WTC11 (cell line): ENCODE data around the gene SLC1A6.

Source experiments
- AFF4 ChIP-seq: sonication (generic); formaldehyde crosslinking; IDR thresholded peaks from 2 replicates; pipeline ENCODE4 v1.8.1; 2023; ENCODE audit warnings: mild to moderate bottlenecking, missing genetic modification reagents, borderline replicate concordance
- ATF1 ChIP-seq: sonication (generic); formaldehyde crosslinking; IDR thresholded peaks from 2 replicates; pipeline ENCODE4 v1.8.1; 2023; ENCODE audit warnings: mild to moderate bottlenecking, moderate library complexity, missing genetic modification reagents
- CREB1 ChIP-seq: sonication (generic); formaldehyde crosslinking; IDR thresholded peaks from 2 replicates; pipeline ENCODE4 v1.8.0; 2023; ENCODE audit warnings: mild to moderate bottlenecking, missing genetic modification reagents
- E2F5 ChIP-seq: sonication (generic); formaldehyde crosslinking; IDR thresholded peaks from 2 replicates; pipeline ENCODE4 v1.8.1; 2022; ENCODE audit warnings: mild to moderate bottlenecking, moderate library complexity, missing genetic modification reagents
- FOXK1 ChIP-seq: sonication (generic); formaldehyde crosslinking; IDR thresholded peaks from 2 replicates; pipeline ENCODE4 v1.8.0; 2022; ENCODE audit warnings: mild to moderate bottlenecking, moderate library complexity, missing genetic modification reagents
- JUN ChIP-seq: sonication (generic); formaldehyde crosslinking; IDR thresholded peaks from 2 replicates; pipeline ENCODE4 v1.8.0; 2023; ENCODE audit warnings: mild to moderate bottlenecking, missing genetic modification reagents
- MXD4 ChIP-seq: fragments of 250-450 bp; sonication (Bioruptor Pico); IDR thresholded peaks from 2 replicates; pipeline ENCODE4 v1.8.0; 2021; ENCODE audit warnings: mild to moderate bottlenecking, moderate library complexity, borderline replicate concordance
- NFYB ChIP-seq: sonication (generic); formaldehyde crosslinking; conservative IDR thresholded peaks from 2 replicates; pipeline ENCODE4 v1.8.0; 2022; ENCODE audit warnings: low read depth, missing genetic modification reagents
- NR2C2 ChIP-seq: sonication (generic); formaldehyde crosslinking; IDR thresholded peaks from 2 replicates; pipeline ENCODE4 v1.8.0; 2022; ENCODE audit warnings: mild to moderate bottlenecking, missing genetic modification reagents
- TCF7 ChIP-seq: sonication (generic); formaldehyde crosslinking; IDR thresholded peaks from 2 replicates; pipeline ENCODE4 v1.8.0; 2022; ENCODE audit warnings: mild to moderate bottlenecking, low read depth, missing genetic modification reagents, moderate library complexity
- TF ChIP-seq, protein P1 (sequence below): fragments of 200-600 bp; IDR thresholded peaks from 2 replicates; pipeline ENCODE4 v1.8.0; 2022; ENCODE audit warnings: antibody characterized with exemption
- TF ChIP-seq, protein P2 (sequence below): fragments of 250-450 bp; sonication (Bioruptor Pico); IDR thresholded peaks from 2 replicates; pipeline ENCODE4 v2.1.2; 2022; ENCODE audit warnings: mild to moderate bottlenecking, moderate library complexity
- TF ChIP-seq, protein P3 (sequence below): sonication (generic); formaldehyde crosslinking; IDR thresholded peaks from 2 replicates; pipeline ENCODE4 v1.8.1; 2022; ENCODE audit warnings: low read depth, missing genetic modification reagents, borderline replicate concordance
- TF ChIP-seq, protein P4 (sequence below): sonication (generic); formaldehyde crosslinking; IDR thresholded peaks from 2 replicates; pipeline ENCODE4 v1.8.0; 2022; ENCODE audit warnings: mild to moderate bottlenecking, missing genetic modification reagents

- TF ChIP-seq, protein P1, sequence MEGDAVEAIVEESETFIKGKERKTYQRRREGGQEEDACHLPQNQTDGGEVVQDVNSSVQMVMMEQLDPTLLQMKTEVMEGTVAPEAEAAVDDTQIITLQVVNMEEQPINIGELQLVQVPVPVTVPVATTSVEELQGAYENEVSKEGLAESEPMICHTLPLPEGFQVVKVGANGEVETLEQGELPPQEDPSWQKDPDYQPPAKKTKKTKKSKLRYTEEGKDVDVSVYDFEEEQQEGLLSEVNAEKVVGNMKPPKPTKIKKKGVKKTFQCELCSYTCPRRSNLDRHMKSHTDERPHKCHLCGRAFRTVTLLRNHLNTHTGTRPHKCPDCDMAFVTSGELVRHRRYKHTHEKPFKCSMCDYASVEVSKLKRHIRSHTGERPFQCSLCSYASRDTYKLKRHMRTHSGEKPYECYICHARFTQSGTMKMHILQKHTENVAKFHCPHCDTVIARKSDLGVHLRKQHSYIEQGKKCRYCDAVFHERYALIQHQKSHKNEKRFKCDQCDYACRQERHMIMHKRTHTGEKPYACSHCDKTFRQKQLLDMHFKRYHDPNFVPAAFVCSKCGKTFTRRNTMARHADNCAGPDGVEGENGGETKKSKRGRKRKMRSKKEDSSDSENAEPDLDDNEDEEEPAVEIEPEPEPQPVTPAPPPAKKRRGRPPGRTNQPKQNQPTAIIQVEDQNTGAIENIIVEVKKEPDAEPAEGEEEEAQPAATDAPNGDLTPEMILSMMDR = no peak
- no peak for TF ChIP-seq NFYB (CRISPR knock-in tag)
- TF ChIP-seq CREB1 (CRISPR knock-in tag) = no peak
- no peak for TF ChIP-seq JUN (CRISPR knock-in tag)
- TF ChIP-seq TCF7 (CRISPR knock-in tag) = no peak
- TF ChIP-seq, protein P2, sequence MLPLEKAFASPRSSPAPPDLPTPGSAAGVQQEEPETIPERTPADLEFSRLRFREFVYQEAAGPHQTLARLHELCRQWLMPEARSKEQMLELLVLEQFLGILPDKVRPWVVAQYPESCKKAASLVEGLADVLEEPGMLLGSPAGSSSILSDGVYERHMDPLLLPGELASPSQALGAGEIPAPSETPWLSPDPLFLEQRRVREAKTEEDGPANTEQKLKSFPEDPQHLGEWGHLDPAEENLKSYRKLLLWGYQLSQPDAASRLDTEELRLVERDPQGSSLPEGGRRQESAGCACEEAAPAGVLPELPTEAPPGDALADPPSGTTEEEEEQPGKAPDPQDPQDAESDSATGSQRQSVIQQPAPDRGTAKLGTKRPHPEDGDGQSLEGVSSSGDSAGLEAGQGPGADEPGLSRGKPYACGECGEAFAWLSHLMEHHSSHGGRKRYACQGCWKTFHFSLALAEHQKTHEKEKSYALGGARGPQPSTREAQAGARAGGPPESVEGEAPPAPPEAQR (CRISPR knock-in tag) = no peak
- no peak for TF ChIP-seq NR2C2 (CRISPR knock-in tag)
- TF ChIP-seq, protein P3, sequence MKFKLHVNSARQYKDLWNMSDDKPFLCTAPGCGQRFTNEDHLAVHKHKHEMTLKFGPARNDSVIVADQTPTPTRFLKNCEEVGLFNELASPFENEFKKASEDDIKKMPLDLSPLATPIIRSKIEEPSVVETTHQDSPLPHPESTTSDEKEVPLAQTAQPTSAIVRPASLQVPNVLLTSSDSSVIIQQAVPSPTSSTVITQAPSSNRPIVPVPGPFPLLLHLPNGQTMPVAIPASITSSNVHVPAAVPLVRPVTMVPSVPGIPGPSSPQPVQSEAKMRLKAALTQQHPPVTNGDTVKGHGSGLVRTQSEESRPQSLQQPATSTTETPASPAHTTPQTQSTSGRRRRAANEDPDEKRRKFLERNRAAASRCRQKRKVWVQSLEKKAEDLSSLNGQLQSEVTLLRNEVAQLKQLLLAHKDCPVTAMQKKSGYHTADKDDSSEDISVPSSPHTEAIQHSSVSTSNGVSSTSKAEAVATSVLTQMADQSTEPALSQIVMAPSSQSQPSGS (CRISPR knock-in tag) = no peak
- no peak for TF ChIP-seq E2F5 (CRISPR knock-in tag)
- no peak for TF ChIP-seq AFF4 (CRISPR knock-in tag)
- no peak for TF ChIP-seq MXD4 (CRISPR knock-in tag)
- TF ChIP-seq, protein P4, sequence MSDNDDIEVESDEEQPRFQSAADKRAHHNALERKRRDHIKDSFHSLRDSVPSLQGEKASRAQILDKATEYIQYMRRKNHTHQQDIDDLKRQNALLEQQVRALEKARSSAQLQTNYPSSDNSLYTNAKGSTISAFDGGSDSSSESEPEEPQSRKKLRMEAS (CRISPR knock-in tag) = no peak
- no peak for TF ChIP-seq FOXK1 (CRISPR knock-in tag)
- no peak for TF ChIP-seq ATF1 (CRISPR knock-in tag)
Observed at GRCh38 chr19:14957464-14957863, 22.2 kb downstream of the SLC1A6 start.
